Measurements from ENCODE around the gene CST11. TPM values are rescaled to one million over a fixed set of nuclear protein-coding genes. Genes with fewer than 3 reads are reported as not detected.

The CST11 gene
- total and polyA plus RNA-seq, 10 of the 15 experiments (the other 5 are each of a cell fraction or from before 2014, with no cell fraction given), result 0.33 TPM; not detected in 9

GRCh38 chr20:23482138-23482537 lies 29.5 kb upstream of the CST11 start (continued):
- TF ChIP-seq, protein P1, sequence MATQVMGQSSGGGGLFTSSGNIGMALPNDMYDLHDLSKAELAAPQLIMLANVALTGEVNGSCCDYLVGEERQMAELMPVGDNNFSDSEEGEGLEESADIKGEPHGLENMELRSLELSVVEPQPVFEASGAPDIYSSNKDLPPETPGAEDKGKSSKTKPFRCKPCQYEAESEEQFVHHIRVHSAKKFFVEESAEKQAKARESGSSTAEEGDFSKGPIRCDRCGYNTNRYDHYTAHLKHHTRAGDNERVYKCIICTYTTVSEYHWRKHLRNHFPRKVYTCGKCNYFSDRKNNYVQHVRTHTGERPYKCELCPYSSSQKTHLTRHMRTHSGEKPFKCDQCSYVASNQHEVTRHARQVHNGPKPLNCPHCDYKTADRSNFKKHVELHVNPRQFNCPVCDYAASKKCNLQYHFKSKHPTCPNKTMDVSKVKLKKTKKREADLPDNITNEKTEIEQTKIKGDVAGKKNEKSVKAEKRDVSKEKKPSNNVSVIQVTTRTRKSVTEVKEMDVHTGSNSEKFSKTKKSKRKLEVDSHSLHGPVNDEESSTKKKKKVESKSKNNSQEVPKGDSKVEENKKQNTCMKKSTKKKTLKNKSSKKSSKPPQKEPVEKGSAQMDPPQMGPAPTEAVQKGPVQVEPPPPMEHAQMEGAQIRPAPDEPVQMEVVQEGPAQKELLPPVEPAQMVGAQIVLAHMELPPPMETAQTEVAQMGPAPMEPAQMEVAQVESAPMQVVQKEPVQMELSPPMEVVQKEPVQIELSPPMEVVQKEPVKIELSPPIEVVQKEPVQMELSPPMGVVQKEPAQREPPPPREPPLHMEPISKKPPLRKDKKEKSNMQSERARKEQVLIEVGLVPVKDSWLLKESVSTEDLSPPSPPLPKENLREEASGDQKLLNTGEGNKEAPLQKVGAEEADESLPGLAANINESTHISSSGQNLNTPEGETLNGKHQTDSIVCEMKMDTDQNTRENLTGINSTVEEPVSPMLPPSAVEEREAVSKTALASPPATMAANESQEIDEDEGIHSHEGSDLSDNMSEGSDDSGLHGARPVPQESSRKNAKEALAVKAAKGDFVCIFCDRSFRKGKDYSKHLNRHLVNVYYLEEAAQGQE (IDR thresholded peaks at IDR 0.05; ENCODE audit: low read depth, low read length), result no peak
- TF ChIP-seq BRCA1 (IDR thresholded peaks at IDR 0.05; ENCODE audit: low read depth, low read length), result no peak
- TF ChIP-seq MYB (IDR thresholded peaks at IDR 0.05; ENCODE audit: borderline replicate concordance, low read depth, low read length), result no peak
- TF ChIP-seq SIN3A (IDR thresholded peaks at IDR 0.05; ENCODE audit: low read depth, low read length), result no peak
- no peak for TF ChIP-seq STAT3 (IDR thresholded peaks at IDR 0.05; ENCODE audit: low read depth, low read length)
- TF ChIP-seq, protein P2, sequence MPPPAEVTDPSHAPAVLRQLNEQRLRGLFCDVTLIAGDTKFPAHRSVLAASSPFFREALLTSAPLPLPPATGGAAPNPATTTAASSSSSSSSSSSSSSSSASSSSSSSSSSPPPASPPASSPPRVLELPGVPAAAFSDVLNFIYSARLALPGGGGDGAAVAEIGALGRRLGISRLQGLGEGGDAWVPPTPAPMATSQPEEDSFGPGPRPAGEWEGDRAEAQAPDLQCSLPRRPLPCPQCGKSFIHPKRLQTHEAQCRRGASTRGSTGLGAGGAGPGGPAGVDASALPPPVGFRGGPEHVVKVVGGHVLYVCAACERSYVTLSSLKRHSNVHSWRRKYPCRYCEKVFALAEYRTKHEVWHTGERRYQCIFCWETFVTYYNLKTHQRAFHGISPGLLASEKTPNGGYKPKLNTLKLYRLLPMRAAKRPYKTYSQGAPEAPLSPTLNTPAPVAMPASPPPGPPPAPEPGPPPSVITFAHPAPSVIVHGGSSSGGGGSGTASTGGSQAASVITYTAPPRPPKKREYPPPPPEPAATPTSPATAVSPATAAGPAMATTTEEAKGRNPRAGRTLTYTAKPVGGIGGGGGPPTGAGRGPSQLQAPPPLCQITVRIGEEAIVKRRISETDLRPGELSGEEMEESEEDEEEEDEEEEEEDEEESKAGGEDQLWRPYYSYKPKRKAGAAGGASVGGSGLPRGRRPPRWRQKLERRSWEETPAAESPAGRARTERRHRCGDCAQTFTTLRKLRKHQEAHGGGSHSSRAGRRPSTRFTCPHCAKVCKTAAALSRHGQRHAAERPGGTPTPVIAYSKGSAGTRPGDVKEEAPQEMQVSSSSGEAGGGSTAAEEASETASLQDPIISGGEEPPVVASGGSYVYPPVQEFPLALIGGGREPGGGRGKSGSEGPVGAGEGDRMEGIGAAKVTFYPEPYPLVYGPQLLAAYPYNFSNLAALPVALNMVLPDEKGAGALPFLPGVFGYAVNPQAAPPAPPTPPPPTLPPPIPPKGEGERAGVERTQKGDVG (CRISPR knock-in tag; IDR thresholded peaks at IDR 0.05), result no peak
- no peak for TF ChIP-seq IKZF1 (conservative IDR thresholded peaks at IDR 0.05)
